CD4-positive, alpha-beta T cell treated with Interferon alpha-2 for 1 hour (primary cell): ENCODE measurements around the gene FBLL1.
"Not testable (repeated sequence)": the region's sequence is repeated elsewhere in the genome, so short reads cannot be mapped to it uniquely, and the experiment has no call there.

Source experiments
- DNase-seq, 2 donors: peaks; one replicate each; pipeline ENCODE4 v3.0.0-alpha.2; 2020 to 2022

FBLL1 gene

DNA sequence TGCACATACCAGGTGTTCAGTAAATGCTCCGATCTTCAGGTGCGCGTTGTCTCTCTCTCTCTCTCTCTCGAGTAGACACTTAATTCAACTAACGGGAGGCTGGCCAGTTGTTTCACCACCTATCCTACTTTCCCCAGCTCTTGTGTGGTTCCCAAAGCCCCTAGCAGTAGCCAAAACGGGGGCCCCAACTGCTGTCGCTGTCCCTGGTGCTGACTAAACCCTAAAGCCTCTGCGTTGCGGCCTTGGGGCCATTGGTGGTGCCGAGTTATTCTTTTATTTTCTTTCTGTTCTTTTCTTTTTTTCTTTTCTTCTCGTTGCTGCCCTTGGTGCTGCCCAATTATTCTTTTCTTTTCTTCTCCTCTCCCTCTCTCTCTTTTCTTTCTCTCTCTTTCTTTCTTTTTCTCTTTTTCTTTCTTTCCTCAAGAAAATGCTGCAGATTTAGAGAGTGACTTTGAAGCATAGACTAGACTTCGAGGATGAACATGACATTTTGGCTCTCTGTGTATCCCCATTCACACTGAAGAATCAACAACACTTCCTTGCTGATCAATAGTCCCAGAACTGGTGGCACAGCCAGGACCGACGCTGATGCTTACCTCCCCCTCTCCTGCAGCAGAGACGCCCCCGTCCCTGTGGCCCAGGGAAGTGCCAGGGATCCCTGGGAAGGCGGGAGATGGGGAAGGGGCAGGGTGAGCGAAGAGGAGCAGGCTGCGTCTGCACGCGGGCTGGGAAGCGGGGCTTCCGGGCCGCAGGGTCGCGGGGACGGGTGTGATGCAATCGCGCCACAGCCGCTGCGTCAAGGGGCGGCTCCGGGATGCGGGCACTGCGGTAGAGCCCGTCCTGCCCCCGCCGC, at the start of gene FBLL1:
TSS of gene FBLL1 (plus strand) at position 785 of the 853 bp plus-strand sequence. CDS start 200 bp downstream, outside the sequence.
- peak in 1 of 2 donors; percentile 7 for DNase-seq

DNA sequence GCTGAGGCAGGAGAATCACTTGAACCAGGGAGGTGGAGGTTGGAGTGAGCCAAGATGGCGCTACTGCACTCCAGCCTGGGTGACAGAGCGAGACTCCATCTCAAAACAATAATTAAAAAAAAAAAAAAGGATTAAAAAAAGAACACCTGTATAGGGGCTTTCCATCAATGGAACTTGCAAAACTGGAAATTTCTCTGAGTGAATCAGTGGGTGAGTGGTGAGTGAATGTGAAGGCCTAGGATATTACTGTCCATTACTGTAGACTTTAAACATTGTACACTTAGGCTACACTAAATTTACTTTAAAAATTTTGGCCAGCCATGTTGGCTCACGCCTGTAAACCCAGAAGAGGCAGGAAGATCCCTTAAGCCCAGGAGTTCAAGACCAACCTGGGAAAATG, 48.5 kb upstream of the FBLL1 start:
- DNase-seq: no peak

DNA sequence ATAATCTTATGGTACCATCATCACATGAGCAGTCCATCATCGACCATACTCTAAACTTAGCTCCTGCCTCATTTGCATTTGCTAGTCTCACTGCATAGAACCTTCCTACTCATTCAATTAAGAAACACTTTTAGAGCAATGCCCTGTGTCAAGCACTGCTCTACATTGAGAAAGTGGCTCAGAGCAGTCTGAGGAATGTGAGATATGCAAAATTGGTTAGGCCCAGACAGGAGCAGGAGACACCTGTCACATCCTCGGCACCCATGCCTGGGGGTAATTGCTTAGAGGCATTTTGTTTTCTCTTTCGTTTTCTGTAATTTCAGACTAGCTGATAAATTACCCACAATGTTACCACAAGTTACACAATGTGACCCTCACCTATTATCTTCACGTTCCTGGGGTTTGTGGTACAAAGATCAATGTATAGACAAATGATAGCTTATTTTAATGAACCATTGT, 47.7 kb upstream of the FBLL1 start:
- DNase-seq: peak in 1 of 2 donors; percentile 34

DNA sequence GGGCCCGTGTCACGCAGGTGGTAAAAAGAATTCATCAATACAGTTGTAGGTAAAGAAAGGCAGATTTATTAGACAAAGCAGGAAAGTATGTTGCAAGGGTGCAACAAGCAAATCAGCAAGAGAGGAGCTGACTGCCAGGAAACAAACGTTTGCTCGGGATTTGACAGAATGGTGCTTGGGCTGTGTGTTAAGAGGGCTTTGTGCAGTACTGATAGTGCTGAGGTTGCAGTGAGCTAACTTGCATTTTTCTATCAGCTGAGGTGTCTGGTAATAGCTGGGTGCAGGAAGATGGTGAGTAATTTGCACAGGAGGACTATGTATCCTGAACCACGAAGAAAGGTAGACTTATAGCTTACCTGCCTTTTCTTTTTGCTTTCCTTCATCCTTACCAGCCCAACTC, 46.7 kb upstream of the FBLL1 start:
- no peak for DNase-seq

DNA sequence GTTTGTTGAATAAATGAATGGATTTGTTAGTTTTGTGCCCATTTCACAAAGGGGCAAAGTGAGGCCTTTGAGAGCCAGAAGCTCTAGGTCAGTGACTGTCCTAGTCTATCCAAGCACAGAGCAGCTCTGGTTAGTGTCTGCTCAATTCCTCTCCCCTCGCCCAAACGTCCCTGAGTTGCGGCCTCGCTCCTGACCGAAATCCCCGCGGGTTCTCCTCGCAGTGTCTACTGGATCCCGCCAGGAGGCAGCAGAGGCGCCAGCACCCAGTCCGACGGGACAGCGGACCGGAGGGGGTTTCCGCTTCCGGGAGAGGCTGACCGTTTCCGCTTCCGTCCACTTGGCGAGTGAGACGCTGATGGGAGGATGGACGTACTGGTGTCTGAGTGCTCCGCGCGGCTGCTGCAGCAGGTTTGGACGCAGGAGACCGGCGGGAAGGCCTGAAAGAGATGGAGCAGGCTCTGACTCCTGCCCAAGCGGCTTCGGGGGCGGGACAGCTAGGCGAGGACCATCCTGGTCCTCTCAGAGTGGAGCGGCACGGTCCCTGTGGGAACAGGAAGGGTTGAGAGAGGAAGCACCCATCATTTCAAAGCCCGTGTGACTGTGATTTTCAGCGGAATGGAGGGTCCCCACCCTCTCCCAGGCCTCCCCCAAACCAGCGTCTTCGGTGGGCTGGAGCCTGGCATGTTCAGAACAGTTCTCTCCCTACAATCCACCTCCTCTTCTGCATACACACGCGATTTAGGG, 42.8 kb upstream of the FBLL1 start, which contains the start of gene RARS1:
TSS of gene RARS1 (plus strand) at position 336 of the 744 bp plus-strand sequence. CDS start at position 364, 28 bp downstream.
- peak; percentile 88 to 90 for DNase-seq

DNA sequence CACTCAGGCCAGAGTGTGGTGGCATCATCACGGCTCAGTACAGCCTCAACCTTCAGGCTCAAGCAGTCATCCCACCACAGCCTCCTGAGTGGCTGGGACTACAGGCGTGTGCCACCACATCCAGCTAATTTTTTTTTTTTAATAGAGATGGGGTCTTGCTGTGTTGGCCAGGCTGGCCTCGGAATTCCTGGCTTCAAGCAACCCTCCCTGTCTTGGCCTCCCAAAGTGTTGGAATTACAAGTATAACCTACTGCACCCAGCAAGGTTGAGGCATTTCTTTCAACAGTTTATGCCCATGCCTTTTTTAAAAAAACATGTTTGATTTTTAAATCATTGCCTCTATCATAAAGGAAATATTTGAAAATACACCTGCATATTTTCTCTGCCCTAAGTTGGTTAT, 40.0 kb upstream of the FBLL1 start:
- DNase-seq: no peak

DNA sequence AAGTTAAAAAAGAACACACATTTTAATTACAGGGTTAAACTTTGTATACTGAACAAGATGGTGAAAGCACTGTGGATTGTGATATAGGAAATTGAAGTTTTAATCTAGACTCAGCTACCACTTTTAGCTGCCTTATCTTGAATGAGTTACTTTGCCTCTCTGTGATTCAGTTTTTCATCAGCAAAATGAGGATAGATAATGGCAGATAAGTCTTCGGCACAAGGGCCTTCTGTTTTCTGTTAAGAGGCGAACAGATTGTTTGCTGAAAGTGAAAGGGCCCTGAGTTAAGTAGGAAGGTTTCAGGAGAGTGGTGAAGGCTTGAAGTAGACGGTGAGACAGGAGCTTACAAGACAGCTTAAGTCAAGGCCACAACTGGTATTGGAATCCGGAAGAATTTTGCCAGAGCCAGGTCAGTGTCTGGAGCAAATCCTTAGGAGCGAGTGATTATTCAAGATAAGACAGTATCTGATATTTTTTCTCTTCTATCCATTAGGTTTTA, 35.0 kb upstream of the FBLL1 start:
- DNase-seq: no peak

DNA sequence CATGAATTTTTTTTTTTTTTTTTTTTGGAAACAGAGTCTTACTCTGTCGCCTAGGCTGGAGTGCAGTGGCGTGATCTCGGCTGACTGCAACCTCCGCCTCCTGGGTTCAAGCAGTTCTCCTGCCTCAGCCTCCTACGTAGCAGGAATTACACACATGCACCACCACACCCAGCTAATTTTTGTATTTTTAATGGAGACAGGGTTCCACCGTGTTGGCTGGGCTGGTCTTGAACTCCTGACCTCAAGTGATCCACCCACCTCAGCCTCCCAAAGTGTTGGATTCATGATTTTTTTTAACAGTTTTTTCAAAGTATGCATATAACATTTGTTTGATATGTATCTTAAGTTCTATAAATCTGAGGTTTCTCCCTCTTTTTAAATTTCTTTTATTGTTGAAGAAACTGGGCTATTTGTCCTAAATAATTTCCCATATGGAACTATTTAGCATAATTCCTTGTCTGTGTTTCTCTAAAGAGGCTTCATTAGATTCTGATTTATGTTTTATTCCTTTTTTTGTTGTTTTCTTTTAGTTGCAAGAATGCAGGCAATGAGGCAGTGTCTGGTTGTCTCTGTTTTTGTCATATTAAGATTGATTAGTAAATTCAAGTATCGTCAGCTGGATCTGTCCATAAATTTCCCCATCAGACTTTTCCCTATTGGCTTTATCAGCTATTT, 26.4 kb upstream of the FBLL1 start:
- no peak for DNase-seq

DNA sequence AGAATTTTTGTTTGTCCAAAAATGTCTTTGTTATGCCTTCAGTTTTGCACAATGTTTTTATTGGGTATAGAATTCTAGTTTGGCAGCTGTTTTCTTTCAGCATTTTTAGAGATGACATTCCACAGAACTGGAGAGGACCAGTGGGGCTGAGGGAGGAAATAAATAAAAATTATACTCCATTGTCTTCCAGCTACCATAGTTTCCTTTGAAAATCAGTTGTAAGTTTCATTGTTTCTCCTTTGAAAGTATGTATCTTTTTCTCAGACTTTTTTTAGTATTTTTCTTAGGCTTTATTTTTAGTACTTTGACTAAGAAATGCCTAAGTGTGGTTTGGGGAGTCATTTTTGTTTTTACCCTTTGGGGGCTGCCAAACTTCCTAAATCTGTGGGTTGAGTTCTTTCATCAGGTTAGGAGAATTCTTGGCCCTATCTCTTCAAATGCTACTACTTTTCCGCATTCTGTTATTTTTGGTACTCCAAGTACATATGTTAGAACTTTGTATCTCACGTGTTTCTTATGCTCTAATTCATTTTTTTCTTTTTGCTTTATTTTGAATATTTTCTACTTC, 15.2 kb upstream of the FBLL1 start:
- DNase-seq: no peak

DNA sequence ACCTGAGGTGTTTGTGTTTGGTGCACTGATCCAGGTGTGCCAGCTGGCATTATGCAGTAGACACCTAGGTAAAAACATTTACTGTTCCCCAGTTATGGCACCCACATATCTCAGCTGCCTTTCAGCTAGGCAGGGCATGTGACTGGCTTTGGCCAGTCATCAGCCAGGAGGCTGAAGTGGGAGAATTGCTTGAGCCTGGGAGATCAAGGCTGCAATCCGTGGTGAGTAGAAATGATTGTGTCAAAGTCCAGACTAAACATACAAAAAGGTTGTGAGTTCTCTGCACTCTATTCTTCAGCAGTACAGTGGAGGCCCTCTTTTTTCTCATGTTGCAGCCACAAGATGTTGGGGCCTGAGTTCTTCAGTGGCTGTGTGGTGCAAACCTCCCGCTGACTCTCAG, 3.2 kb upstream of the FBLL1 start:
- no peak for DNase-seq

DNA sequence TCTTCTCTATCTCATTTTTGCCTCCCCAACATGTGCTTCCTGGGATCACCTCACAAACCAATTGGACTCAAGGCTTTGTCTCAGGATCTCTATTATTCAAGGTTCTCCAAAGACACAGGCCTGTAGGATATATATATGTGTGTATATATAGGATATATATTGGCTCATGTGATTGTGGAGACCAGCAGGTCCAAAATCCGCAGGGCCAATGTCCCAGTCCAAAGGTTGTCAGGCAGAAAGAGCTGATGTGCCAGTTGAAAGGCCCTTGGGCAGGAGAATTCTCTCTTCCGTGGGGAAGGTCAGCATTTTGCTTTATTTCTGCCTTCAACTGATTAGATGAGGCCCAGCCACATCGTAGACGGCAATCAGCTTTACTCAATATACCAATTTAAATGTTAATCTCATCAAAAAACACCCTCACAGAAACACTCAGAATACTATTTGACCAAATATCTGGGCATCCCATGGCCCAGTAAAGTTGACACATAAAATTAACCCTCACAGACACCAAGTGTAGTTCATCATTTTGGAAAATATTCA, 1.3 kb upstream of the FBLL1 start:
- no peak for DNase-seq

DNA sequence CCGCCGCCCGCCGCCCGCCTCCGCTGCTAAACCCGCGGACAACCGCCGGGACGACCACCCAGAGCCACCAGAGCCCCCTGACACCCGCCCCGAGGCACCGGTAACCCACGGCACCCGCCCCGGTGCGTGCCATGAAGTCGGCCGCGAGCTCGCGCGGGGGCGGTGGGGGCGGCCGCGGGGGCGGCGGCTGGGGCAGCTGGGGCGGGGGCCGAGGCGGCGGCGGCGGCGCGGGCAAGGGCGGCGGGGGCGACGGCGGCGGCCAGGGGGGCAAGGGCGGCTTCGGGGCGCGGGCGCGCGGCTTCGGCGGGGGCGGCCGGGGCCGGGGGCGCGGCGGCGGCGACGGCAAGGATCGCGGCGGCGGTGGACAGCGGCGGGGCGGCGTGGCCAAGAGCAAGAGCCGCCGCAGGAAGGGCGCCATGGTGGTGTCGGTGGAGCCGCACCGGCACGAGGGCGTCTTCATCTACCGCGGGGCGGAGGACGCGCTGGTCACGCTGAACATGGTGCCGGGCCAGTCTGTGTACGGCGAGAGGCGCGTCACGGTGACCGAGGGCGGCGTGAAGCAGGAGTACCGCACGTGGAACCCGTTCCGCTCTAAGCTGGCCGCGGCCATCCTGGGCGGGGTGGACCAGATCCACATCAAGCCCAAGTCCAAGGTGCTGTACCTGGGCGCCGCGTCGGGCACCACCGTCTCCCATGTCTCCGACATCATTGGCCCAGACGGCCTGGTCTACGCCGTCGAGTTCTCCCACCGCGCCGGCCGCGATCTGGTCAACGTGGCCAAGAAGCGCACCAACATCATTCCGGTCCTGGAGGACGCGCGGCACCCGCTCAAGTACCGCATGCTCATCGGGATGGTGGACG, 499 bp downstream of the FBLL1 start:
- no peak for DNase-seq

DNA sequence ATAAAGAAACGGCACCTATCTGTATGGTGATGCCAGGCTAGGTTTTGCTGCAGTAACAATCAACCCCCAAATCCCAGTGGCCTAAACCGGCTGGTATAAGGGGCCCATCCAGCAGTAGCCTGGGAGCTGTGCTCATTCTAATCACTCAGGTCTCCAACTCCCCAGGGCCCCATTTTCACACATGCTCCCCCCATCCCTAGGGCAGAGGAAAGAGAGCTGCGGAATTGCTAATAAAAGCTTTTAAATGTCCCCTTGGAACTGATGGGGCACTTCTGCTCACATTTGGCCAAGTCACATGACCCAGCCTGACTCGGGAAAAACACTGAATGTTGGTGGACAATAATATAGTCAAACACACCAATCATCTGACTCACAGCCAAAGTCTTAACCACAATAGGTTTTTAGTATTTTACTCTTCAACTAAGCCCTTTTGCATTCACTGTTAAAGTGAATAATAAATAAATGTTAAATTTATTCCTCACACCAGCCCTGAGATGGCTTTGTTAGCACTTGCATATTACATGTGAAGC, 1.6 kb downstream of the FBLL1 start:
- no peak for DNase-seq

DNA sequence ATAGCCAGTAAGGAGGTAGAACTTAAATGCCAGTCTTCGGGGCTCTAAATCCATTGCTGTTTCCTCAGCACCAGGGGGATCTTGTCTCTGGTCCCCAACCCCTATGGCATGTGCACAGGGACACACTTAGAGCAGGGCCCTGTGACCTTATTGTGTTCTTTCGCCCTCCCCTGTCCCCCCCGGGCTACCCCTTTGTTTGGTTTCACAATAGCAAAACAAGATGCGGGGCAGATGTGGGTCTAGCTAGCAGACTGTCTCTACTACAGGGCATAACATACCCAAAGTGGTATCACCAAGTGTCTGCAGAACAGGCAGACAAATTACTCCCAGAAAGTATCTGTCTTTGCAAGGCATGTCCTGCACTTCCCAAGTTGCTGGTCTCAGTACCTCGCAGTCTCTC, 2.1 kb downstream of the FBLL1 start:
- DNase-seq: no peak

DNA sequence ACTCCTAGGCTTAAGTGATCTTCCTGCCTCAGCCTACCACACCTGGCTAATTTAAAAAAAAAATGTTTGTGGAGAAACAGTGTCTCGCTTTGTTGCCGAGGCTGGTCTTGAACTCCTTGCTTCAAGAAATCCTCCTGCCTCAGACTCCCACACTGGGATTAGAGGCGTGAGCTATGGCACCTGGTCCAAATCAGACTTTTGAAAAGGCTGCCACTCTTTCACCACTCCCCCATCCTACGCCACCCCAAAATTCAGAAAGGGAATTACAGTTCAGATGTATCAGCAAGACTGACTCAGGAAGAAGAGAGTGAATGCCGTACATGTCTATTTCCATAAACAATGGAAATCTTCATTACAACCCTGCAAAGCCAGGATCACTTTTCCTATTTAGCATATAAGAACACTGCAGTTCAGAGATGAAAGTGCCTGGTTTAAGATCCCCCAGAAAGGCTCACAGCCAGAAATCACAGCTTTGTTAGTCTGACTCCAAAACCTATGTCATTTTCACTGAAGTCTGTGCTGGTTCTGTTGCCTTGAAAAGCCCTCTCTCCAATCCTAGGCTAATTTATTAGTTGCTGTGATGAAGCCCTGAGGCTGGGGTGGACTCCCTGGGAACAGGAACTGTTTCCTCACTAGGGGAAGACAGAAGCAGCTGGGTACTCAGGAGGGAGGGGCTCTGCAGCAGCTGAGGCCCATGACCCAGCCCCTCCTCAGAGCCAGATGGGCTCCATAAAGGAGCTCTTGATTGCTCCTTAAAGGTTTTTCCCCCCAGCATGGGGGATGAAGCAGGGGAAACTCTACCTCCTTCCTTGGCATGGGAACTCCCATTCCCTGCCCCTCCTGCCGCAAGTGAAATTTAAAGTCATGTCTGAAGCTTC, 3.1 kb downstream of the FBLL1 start:
- DNase-seq: no peak

DNA sequence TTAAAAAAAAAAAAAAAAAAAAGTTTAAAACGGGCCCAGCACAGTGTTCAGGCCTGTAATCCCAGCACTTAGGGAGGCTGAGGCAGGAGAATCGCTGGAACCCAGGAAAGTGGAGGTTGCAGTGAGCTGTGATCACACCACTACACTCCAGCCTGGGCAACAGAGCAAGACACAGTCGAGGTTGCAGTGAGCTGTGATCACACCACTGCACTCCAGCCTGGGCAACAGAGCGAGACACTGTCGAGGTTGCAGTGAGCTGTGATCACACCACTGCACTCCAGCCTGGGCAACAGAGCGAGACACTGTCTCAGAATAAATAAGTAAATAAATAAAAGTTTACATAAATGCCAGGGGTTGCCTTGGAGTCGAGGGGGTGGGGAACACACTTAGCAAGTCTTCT, 5.2 kb downstream of the FBLL1 start:
- not testable (repeated sequence) for DNase-seq

DNA sequence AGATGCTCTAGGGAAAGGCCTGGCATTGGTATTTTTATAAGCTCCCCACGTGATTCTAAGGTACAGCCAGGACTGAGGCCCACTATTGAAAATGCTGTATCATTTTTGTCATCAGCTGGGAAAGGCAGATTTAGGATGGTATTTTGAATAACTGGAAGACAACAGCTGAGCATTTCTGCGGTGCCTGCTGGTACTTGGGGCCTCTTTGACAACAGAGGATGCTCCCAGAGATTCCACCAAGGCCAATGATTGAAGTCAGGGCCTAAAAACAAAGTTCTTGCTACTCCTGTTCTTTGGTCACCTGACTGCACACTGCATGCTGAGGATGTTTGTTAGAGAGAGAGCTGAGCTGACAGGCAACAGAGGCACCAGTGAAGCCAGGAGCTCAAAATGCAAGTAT, 8.1 kb downstream of the FBLL1 start:
- no peak for DNase-seq

DNA sequence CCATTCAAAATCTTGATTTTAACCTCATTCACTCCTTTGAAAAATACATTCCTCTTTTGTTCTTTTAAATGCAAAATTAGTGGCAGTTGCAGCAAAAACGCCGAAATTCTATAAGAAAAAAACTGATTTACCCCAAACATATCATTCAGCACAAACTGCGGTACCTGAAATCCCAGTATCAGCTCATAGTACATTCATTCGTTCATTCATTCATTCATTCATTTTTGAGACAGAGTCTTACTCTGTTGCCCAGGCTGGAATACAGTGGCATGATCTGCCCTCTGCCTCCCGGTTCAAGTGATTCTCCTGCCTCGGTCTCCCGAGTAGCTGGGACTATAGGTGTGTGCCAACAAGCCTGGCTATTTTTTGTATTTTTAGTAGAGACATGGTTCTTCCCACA, 20.4 kb downstream of the FBLL1 start:
- no peak for DNase-seq

DNA sequence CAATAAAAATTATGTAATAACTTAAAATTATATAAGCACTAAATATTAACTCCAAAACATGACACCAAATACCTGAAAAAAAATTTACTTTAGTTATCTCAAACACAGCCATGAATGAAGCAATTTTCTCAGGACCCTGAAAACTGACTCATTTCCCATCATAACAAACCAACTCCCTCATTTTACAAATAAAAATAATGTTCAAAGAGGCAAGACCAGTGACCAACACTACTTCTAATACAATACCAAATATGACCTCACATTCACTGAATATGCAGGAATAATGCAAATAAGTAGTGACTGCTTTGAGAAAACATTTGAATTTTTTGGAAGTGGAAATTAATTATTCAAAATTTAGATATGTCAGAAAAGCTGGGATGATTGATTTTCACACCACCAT, 21.6 kb downstream of the FBLL1 start:
- no peak for DNase-seq

DNA sequence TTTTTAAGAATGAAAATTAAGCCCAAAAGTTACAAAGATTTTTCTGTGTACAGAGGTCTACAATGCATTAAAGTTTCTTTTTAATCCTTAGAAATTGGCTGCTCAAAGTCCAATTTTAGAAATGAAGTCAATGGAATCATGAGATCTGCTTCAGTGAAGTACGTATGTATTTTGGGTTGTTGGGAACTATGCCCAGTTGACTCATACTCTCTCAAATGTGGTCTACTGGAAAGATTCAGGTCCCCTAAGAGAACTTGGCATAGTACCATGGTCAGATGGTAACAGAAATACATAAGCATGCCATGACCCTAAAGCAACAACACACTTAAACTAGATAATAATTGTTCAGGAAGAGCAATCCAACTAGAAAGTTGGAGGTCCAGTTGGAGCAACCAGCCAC, 23.0 kb downstream of the FBLL1 start:
- DNase-seq: no peak
